CD8-positive, alpha-beta memory T cell (primary cell): ENCODE data around the gene RPL7A. TPM values are rescaled to one million over a fixed set of nuclear protein-coding genes. Genes with fewer than 3 reads are reported as not detected.
"Not testable (repeated sequence)": the region's sequence is repeated elsewhere in the genome, so short reads cannot be mapped to it uniquely, and the experiment has no call there.

Experiments used
- CTCF ChIA-PET: fragments of 350-600 bp; sonication (Branson Sonifier 250); formaldehyde crosslinking; loops from one replicate; lab custom pipeline; 2021; ENCODE audit warnings: antibody characterized with exemption; lab: Charles Lee
- POLR2A ChIA-PET: fragments of 350-600 bp; sonication (Branson Sonifier 250); formaldehyde crosslinking; loops from one replicate; lab custom pipeline; 2021; ENCODE audit warnings: antibody characterized with exemption; lab: Charles Lee
- DNase-seq, 5 donors: peaks; one replicate each; pipeline versions ENCODE4 v3.0.0 to v3.0.0-alpha.2; 2020 to 2022; ENCODE audit warnings: mixed read lengths in 1 of 5
- H3K27ac ChIP-seq: one replicate; pipeline ENCODE4 v1.7.0; 2013; ENCODE audit warnings: low read depth, mild to moderate bottlenecking, low read length, moderate library complexity
- H3K27me3 ChIP-seq: 2 replicates; pipeline ENCODE4 v1.7.0; 2013; ENCODE audit warnings: low read length, mild to moderate bottlenecking; ENCODE audit not compliant: insufficient read depth, poor library complexity, severe bottlenecking
- H3K36me3 ChIP-seq: 2 replicates; pipeline ENCODE4 v1.7.0; 2013; ENCODE audit warnings: mild to moderate bottlenecking, low read length, moderate library complexity; ENCODE audit not compliant: insufficient read depth
- H3K4me1 ChIP-seq: 2 replicates; pipeline ENCODE4 v1.7.0; 2013; ENCODE audit warnings: mild to moderate bottlenecking, low read length, moderate library complexity; ENCODE audit not compliant: insufficient read depth
- H3K4me3 ChIP-seq: 2 replicates; pipeline ENCODE4 v1.7.0; 2013; ENCODE audit warnings: mild to moderate bottlenecking, low read length
- H3K9me3 ChIP-seq: 2 replicates; pipeline ENCODE4 v1.7.0; 2013; ENCODE audit warnings: mild to moderate bottlenecking, low read length
- H3K27ac Mint-ChIP-seq, 8 donors: one replicate each; pipeline ENCODE4 v1.8.0; 2020 to 2021; ENCODE audit warnings: mixed read lengths in 8 of 8, mild to moderate bottlenecking in 6 of 8, inconsistent platforms in 3 of 8, moderate library complexity in 3 of 8
- H3K27me3 Mint-ChIP-seq, 2 donors: one replicate each; pipeline ENCODE4 v1.8.0; 2020 to 2021; ENCODE audit warnings: mixed read lengths in 2 of 2, mild to moderate bottlenecking in 1 of 2, moderate library complexity in 1 of 2
- H3K36me3 Mint-ChIP-seq, 3 donors: one replicate each; pipeline ENCODE4 v1.8.0; 2020 to 2021; ENCODE audit warnings: mixed read lengths in 3 of 3, inconsistent platforms in 1 of 3, mild to moderate bottlenecking in 1 of 3
- H3K4me1 Mint-ChIP-seq, 3 donors: one replicate each; pipeline ENCODE4 v1.8.0; 2020 to 2021; ENCODE audit warnings: mixed read lengths in 3 of 3, inconsistent platforms in 1 of 3, mild to moderate bottlenecking in 1 of 3
- H3K4me3 Mint-ChIP-seq, 7 donors: one replicate each; pipeline ENCODE4 v1.8.0; 2020 to 2021; ENCODE audit warnings: mixed read lengths in 7 of 7, mild to moderate bottlenecking in 6 of 7, moderate library complexity in 4 of 7, inconsistent platforms in 2 of 7
- H3K9me3 Mint-ChIP-seq, 5 donors: one replicate each; pipeline ENCODE4 v1.8.0; 2020 to 2022; ENCODE audit warnings: mixed read lengths in 5 of 5, mild to moderate bottlenecking in 3 of 5, moderate library complexity in 2 of 5, inconsistent platforms in 1 of 5
- polyA plus RNA-seq: library from polyadenylated mRNA; unstranded; fragments of 300-500 nt; fragmentation: Illumina TruSeq; gene quantifications from one replicate; pipeline ENCODE4 v1.2.3, GENCODE V29; 2021
- total RNA-seq, 2 experiments: library from RNA; stranded (reverse); gene quantifications; one replicate each; pipeline ENCODE4 v1.2.3, GENCODE V29; 2021

RPL7A gene
- total and polyA plus RNA-seq, 3 experiments from 2014 or later, result 1,038 to 3,155 (median 3,139) TPM

DNA sequence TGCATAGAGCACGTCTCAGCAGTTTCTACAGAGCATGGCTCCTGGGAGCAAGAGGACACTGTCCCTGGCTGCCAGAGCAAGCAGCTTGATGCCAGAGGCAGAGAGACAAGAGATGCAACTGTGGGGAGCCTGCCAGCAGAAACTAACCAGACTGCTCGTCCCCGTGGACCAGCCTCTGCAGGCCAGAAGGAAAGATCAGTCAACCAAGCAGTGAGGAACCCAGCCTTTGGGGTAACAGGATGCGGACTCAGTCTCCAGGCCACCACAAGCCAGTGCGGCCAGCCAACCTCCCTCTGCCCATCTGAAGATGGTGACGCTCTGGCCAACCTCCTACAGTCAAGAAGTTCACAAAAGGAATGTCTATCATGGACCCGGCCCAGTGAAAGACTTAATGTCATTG is 24.1 kb downstream of the RPL7A start:
- no peak for DNase-seq
- Mint-ChIP-seq H3K4me1 (peaks cover 71 to 79% (median 71%) of the 10 kb centered on the region in 3 donors), H3K9me3 (no peaks in the 10 kb centered on the region), H3K27ac (peak overlapping the region; percentile 95 to 99 (median 98)), H3K36me3 (peaks cover 0 to 56% (median 7%) of the 10 kb centered on the region in 3 donors), H3K4me3 (peak overlapping the region; percentile 75 to 89 (median 80)), H3K27me3 (no peaks in the 10 kb centered on the region)
- Histone ChIP-seq H3K4me1 (peaks cover 75% of the 10 kb centered on the region), H3K27ac (peak overlapping the region; percentile 86), H3K36me3 (peaks cover 2% of the 10 kb centered on the region), H3K27me3 (no peaks in the 10 kb centered on the region), H3K9me3 (no peaks in the 10 kb centered on the region), H3K4me3 (peak overlapping the region; percentile 53)
- CTCF ChIA-PET, result interaction anchor here (1.1 to 6.5 kb wide), 10 partner anchors 8 to 350 kb away, joined by 3 to 84 read pairs (median 7); partner anchors contain the start of genes MED22, RPL7A, SURF1 and SURF2
- POLR2A ChIA-PET, result interaction anchor here (1.5 to 4.0 kb wide), 4 partner anchors 15 to 88 kb away, joined by 4 to 58 read pairs (median 16); partner anchors contain the start of genes CACFD1, MED22, REXO4 and RPL7A

DNA sequence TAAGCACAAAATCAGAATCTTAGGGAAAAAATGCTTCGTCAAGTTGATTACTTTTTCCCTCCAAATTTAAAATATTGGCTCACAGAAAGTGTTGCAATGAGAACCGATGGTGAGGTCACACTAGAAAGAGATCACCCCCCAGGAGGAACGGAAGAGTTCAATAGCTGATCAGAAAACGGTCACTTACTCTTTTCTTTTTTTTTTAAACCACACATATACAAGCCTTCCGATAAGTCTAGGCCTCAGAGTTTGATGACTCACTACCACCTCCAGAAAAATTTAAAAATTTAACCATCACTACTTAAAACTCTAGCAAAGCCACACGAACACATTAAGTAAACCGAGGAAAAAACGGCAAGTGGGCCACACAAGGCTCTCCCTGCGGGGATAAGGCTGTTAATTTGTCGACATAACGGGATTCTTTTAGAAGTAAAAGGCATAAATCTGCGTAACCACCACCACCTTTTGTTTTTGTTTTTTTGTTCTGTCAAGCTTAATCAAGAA is 26.6 kb downstream of the RPL7A start:
- DNase-seq, result peak in 1 of 5 donors; percentile 51
- H3K4me1 Mint-ChIP-seq, result peaks cover 50 to 55% (median 55%) of the 10 kb centered on the region in 3 donors

DNA sequence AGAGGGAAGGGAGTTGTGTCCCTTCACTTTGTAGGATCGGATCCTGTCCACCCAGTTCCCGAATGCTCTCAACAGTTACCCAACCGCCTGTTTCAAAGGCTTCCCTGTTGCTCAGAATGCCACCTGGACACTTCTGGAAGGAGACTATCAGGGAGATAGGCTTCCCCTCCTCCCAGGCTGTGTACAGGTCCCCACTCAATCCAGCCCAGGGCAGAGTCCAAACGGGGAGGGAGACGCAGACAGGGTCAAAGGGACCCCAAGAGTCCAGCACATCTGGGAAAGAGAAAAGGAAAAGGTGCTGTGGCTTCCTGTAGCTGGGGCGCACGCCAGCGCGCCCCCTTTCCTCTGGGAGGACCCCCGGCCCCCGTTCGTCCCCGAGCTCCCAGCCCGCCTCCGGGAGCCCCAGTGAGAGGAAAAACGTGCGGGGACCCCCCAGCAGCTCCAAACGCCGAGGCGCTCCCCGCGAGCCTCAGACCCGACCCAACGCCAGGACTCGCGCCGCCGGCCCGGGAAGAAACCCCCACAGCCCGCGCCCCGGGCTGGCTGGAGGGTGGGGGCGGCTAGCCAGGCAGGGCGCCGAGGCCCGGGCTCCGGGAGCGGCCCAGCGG is 27.2 kb downstream of the RPL7A start:
- peaks cover 0 to 32% (median 2%) of the 10 kb centered on the region in 3 donors for H3K36me3 Mint-ChIP-seq
- H3K27ac Mint-ChIP-seq, result peak overlapping the region; percentile 94 to 99 (median 98)
- H3K36me3 ChIP-seq, result no peaks in the 10 kb centered on the region
- POLR2A ChIA-PET, result interaction anchor here (1.7 to 2.5 kb wide), 3 partner anchors 12 to 27 kb away, joined by 4 to 25 read pairs (median 16); partner anchors contain the start of genes MED22, RPL7A, SURF1 and SURF2
- no peak for DNase-seq
- H3K9me3 Mint-ChIP-seq, result no peaks in the 10 kb centered on the region
- H3K4me3 Mint-ChIP-seq, result peak overlapping the region; percentile 91 to 98 (median 95)
- peaks cover 45 to 50% (median 49%) of the 10 kb centered on the region in 3 donors for H3K4me1 Mint-ChIP-seq
- peak overlapping the region; percentile 84 for H3K4me3 ChIP-seq
- H3K9me3 ChIP-seq, result no peaks in the 10 kb centered on the region
- H3K27me3 ChIP-seq, result no peaks in the 10 kb centered on the region
- H3K27me3 Mint-ChIP-seq, result no peaks in the 10 kb centered on the region
- CTCF ChIA-PET, result interaction anchor here (1.3 to 6.5 kb wide), 6 partner anchors 11 to 111 kb away, joined by 3 to 84 read pairs (median 8); partner anchors contain the start of genes MED22, RPL7A, SURF1 and SURF2
- H3K27ac ChIP-seq, result peak overlapping the region; percentile 87
- H3K4me1 ChIP-seq, result peaks cover 44% of the 10 kb centered on the region

More for the DNA sequence above, 26.6 kb downstream of the RPL7A start:
- Histone ChIP-seq H3K36me3 (no peaks in the 10 kb centered on the region), H3K4me1 (peaks cover 50% of the 10 kb centered on the region), H3K4me3 (peak overlapping the region; percentile 84), H3K27me3 (no peaks in the 10 kb centered on the region), H3K27ac (peak overlapping the region; percentile 87), H3K9me3 (no peaks in the 10 kb centered on the region)
- Mint-ChIP-seq H3K27me3 (no peaks in the 10 kb centered on the region), H3K27ac (peak overlapping the region; percentile 94 to 99 (median 98)), H3K36me3 (peaks cover 0 to 37% (median 2%) of the 10 kb centered on the region in 3 donors), H3K9me3 (no peaks in the 10 kb centered on the region), H3K4me3 (peak overlapping the region; percentile 91 to 98 (median 95))
- POLR2A ChIA-PET, result interaction anchor here (1.0 to 2.5 kb wide), 4 partner anchors 12 to 39 kb away, joined by 4 to 25 read pairs (median 12); partner anchors contain the start of genes MED22, RPL7A, SURF1 and SURF2
- CTCF ChIA-PET, result interaction anchor here (1.3 to 6.5 kb wide), 6 partner anchors 11 to 112 kb away, joined by 3 to 84 read pairs (median 8); partner anchors contain the start of genes MED22, RPL7A, SURF1 and SURF2

GRCh38 chr9:133375724-133376654 is 28.0 kb downstream of the RPL7A start, which contains the start of the genes STKLD1 and SURF4:
Gene STKLD1, plus strand, starts transcription at chr9:133376366. Its CDS starts 108 bp downstream, at chr9:133376474.
Gene SURF4, minus strand, starts transcription at chr9:133376060. Its CDS starts 91 bp downstream, at chr9:133375969.
- Mint-ChIP-seq H3K9me3 (no peaks in the 10 kb centered on the region), H3K36me3 (peaks cover 0 to 27% (median 2%) of the 10 kb centered on the region in 3 donors), H3K4me1 (peaks cover 37 to 42% (median 42%) of the 10 kb centered on the region in 3 donors), H3K27me3 (no peaks in the 10 kb centered on the region), H3K27ac (peak within 1 kb of the TSS; percentile 94 to 99 (median 98)), H3K4me3 (peak within 1 kb of the TSS; percentile 91 to 98 (median 95))
- H3K4me3 ChIP-seq, result peak within 1 kb of the TSS; percentile 84
- H3K36me3 ChIP-seq, result no peaks in the 10 kb centered on the region
- peaks cover 37% of the 10 kb centered on the region for H3K4me1 ChIP-seq
- ChIA-PET POLR2A (interaction anchor here (0.6 to 2.5 kb wide), 5 partner anchors 20 to 43 kb away, joined by 3 to 25 read pairs (median 7); partner anchors contain the start of genes MED22, RPL7A, SURF1 and SURF2), CTCF (interaction anchor here (0.8 to 6.5 kb wide), 4 partner anchors 12 to 41 kb away, joined by 3 to 47 read pairs (median 8); partner anchors contain the start of genes MED22 and RPL7A)
- DNase-seq, result peak; percentile 91 to 94 (median 92)
- no peaks in the 10 kb centered on the region for H3K27me3 ChIP-seq
- no peaks in the 10 kb centered on the region for H3K9me3 ChIP-seq
- peak within 1 kb of the TSS; percentile 87 for H3K27ac ChIP-seq

GRCh38 chr9:133377280-133377679 is 29.3 kb downstream of the RPL7A start:
- H3K4me1 ChIP-seq, result peaks cover 24% of the 10 kb centered on the region
- H3K27me3 Mint-ChIP-seq, H3K4me3 ChIP-seq, DNase-seq, H3K27me3 ChIP-seq, H3K9me3 ChIP-seq, H3K9me3 Mint-ChIP-seq, H3K27ac ChIP-seq, H3K36me3 ChIP-seq: not testable (repeated sequence)
- ChIA-PET CTCF (interaction anchor here (0.8 kb wide), 2 partner anchors 27 to 29 kb away, joined by 3 read pairs; partner anchors contain the start of genes MED22 and RPL7A), POLR2A (interaction anchor here (1.0 to 1.8 kb wide), 2 partner anchors 29 to 45 kb away, joined by 3 to 7 read pairs; partner anchors contain the start of genes MED22 and RPL7A)
- Mint-ChIP-seq H3K27ac (peak overlapping the region in 5 of 8 donors; percentile 46 to 83 (median 75)), H3K4me3 (peak overlapping the region; percentile 64 to 84 (median 75)), H3K4me1 (peaks cover 24 to 29% (median 29%) of the 10 kb centered on the region in 3 donors), H3K36me3 (peaks cover 0 to 22% (median 2%) of the 10 kb centered on the region in 3 donors)

DNA sequence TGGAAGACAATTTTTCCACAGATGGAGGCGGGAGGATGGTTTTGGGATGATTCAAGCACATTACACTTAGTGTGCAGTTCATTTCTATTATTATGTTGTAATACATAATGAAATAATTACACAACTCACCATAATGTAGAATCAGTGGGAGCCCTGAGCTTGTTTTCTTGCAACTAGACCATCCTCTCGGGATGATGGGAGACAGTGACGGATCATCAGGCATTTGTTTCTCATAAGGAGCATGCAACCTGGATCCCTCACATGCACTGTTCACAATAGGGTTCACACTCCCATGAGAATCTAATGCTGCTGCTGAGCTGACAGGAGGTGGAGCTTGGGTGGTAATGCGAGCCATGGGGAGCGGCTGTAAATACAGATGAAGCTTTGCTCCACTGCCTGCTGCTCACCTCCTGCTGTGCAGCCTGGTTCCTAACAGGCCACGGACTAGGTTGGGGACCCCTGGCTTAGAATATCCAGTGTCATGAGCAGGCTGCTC is 29.8 kb downstream of the RPL7A start:
- no peak overlapping the region for H3K4me3 ChIP-seq
- H3K36me3 Mint-ChIP-seq, result peaks cover 0 to 17% (median 2%) of the 10 kb centered on the region in 3 donors
- H3K27me3 ChIP-seq, result no peaks in the 10 kb centered on the region
- no peaks in the 10 kb centered on the region for H3K9me3 ChIP-seq
- POLR2A ChIA-PET, result interaction anchor here (1.8 kb wide), 1 partner anchor 30 kb away, joined by 7 read pairs; the partner anchor contains the start of genes MED22 and RPL7A
- H3K27ac ChIP-seq, result no peak overlapping the region
- no peaks in the 10 kb centered on the region for H3K9me3 Mint-ChIP-seq
- CTCF ChIA-PET, result interaction anchor here (1.1 kb wide), 1 partner anchor 43 kb away, joined by 3 read pairs; no protein-coding TSS in a partner anchor
- DNase-seq, result no peak
- H3K27me3 Mint-ChIP-seq, result no peaks in the 10 kb centered on the region
- H3K36me3 ChIP-seq, result no peaks in the 10 kb centered on the region
- peak overlapping the region in 1 of 7 donors; percentile 82 for H3K4me3 Mint-ChIP-seq
- H3K4me1 ChIP-seq, result peaks cover 19% of the 10 kb centered on the region
- H3K27ac Mint-ChIP-seq, result peak overlapping the region in 2 of 8 donors; percentile 31 to 83
- H3K4me1 Mint-ChIP-seq, result peaks cover 19 to 24% (median 24%) of the 10 kb centered on the region in 3 donors
